ENCODE results near the gene CCDC27.

CCDC27 gene

GRCh38 chr1:3787349-3787715 is 35.1 kb downstream of the CCDC27 start:
- no peak for TF ChIP-seq CTCF (IDR thresholded peaks at IDR 0.05; ENCODE audit: low read depth, low read length, missing control alignments)
- DNase-seq (ENCODE audit: low read depth): no peak
- no peak overlapping the region for H3K4me3 ChIP-seq (ENCODE audit: low read depth, low read length)

GRCh38 chr1:3787745-3788605 is 35.7 kb downstream of the CCDC27 start:
- no peak for DNase-seq (ENCODE audit: low read depth)
- no peak overlapping the region for H3K4me3 ChIP-seq (ENCODE audit: low read depth, low read length)
- TF ChIP-seq CTCF (IDR thresholded peaks at IDR 0.05; ENCODE audit: low read depth, low read length, missing control alignments): no peak

GRCh38 chr1:3788756-3789420 is 36.6 kb downstream of the CCDC27 start:
- H3K4me3 ChIP-seq (ENCODE audit: low read depth, low read length): no peak overlapping the region
- TF ChIP-seq CTCF (IDR thresholded peaks at IDR 0.05; ENCODE audit: low read depth, low read length, missing control alignments): no peak
- no peak for DNase-seq (ENCODE audit: low read depth)

GRCh38 chr1:3789421-3790300 is 37.4 kb downstream of the CCDC27 start:
- no peak overlapping the region for H3K4me3 ChIP-seq (ENCODE audit: low read depth, low read length)
- no peak for TF ChIP-seq CTCF (IDR thresholded peaks at IDR 0.05; ENCODE audit: low read depth, low read length, missing control alignments)
- DNase-seq (ENCODE audit: low read depth): no peak

GRCh38 chr1:3790500-3790923 is 38.3 kb downstream of the CCDC27 start:
- no peak for TF ChIP-seq CTCF (IDR thresholded peaks at IDR 0.05; ENCODE audit: low read depth, low read length, missing control alignments)
- no peak overlapping the region for H3K4me3 ChIP-seq (ENCODE audit: low read depth, low read length)
- no peak for DNase-seq (ENCODE audit: low read depth)

GRCh38 chr1:3790952-3791351 is 38.7 kb downstream of the CCDC27 start:
- no peak overlapping the region for H3K4me3 ChIP-seq (ENCODE audit: low read depth, low read length)
- DNase-seq (ENCODE audit: low read depth): no peak
- TF ChIP-seq CTCF (IDR thresholded peaks at IDR 0.05; ENCODE audit: low read depth, low read length, missing control alignments): no peak

Measured in GM12864 (cell line).